Brain pericyte (primary cell): ENCODE data around the gene IL21R.

Experiments
- DNase-seq: peaks from one replicate; pipeline ENCODE4 v3.0.0-alpha.2; 2012; ENCODE audit warnings: low read depth, low spot score

Gene IL21R

DNA sequence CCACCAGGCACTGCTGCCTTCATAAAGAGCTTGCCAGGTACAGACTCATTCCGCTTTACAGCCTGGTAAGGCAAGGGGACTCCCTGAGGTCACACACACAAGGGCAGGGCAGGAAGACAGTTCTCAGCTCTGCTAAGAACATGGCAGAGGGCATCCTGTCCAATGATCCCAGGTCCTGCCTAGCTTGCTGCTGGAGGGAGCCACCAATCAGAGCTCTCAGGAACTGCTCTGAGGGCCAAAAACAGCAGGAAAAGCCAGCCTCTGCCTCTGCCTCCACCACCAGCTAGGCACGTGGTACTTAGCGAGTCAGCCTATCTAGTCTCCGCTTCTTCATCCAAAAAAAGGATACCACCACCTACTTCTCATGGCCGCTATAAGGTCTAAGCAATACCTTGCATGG, 81.7 kb downstream of the IL21R start:
- DNase-seq: no peak

DNA sequence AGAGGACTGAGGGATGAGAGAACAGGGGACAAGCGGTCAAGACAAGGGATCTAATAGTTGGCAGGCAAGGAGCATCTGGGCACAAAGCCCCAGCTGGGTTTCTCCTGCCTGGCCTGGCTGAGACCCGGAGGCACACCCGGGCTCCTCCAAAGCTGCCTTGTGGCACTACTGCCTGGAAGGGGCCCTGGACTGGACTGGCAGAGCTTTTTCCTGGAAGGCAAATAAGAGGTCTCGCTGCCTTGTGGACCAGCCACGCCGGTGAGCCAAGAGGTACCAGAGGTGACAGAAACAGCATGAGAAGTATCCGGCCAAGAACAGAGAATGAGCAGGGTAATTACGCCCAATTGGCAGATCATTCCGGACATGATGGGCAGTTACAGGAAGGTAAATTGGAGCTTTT, 83.2 kb downstream of the IL21R start:
- DNase-seq: no peak

DNA sequence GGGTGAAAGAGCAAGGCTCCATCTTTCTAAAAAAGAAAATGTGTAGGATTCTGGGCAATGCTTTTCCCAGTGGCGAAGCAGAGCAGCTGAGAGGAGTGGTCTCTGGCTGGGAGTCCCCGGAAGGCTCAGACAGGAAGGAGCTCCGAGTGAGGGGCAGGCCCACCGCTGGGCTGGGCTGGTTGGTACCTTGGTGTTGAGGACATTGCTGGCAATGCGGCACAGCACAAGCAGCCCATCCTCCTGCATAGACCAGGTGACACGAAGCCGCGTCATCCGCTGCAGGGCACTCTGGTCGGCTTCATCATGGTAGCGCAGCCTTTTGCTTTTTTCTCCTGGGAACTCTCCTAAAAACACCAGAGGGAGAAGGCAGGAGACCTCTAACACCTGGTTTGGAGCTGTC, 83.8 kb downstream of the IL21R start:
- no peak for DNase-seq

DNA sequence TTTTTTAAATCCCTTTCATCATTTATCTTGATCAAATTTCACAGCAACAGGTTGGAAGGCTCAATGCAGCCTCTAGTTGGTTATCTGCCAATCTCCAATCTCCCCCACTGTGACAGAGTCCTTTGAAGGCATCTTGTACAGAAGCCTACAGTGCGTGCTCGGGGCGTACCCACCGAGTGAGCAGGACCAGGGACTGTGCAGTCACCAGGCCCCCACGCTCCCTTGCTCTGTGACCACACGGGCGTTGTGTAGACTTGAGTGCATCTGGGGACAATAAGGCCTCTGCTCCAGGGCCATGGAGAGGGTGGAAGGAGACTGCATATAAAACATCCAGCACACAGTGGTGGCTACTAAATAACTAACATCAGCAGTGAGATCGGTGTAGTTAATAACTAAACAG, 84.4 kb downstream of the IL21R start:
- no peak for DNase-seq

DNA sequence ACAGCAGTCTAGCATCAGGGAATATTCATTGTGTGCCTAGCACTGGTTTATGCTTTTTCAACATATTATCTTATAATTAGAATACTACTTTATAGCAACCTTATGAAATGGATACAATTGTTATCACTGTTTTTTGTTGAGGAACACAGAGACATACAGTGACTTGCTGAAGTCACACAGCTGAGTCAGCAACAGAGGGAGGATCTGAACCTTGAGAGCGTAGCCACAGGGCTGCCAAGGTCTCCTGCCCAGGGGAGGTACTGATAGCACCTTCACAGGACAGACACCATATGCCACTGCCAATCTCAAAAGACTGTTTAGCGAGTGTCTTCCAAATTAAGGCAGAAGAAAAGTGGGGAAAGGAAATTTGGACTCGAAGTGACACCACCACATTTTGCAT, 84.8 kb downstream of the IL21R start:
- DNase-seq: no peak

DNA sequence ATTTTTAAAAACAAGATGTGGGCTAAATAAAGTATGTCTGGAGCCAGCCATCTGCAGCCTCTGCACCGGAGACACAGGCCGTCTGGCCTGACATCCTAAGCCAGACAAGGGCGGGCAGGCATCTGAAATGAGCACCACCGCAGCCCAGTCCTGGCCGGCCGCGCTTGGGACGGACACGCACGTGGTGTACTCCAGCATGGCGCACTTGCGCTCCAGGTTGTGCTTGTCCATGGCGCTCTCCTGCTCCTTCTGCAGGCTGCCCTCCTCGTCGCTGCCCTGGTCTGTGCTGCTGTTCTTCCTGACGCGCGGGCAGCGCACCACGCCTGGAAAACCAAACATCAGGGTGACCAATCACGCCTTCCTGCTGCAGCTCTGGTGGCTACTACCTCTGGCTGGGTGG, 87.4 kb downstream of the IL21R start:
- no peak for DNase-seq

DNA sequence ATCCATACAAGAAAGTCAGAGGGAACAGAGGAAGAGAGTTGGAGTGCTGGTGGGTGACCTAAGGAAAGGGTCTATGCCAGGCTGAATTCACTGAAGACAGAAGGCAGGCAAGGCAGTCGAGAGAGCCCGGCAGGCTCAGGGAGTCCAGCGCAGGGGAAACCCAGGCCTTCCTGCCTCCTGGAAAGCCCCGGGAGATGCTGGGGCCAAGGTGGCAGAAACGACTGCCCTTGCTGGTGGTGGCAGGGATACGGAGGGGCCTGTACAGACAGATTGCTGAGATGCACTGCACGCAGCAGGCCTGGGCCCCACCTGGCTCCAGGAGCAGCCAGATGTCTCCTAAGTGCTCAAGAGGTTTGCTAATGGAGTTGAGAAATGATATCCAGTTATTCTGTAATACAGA, 87.9 kb downstream of the IL21R start:
- no peak for DNase-seq

DNA sequence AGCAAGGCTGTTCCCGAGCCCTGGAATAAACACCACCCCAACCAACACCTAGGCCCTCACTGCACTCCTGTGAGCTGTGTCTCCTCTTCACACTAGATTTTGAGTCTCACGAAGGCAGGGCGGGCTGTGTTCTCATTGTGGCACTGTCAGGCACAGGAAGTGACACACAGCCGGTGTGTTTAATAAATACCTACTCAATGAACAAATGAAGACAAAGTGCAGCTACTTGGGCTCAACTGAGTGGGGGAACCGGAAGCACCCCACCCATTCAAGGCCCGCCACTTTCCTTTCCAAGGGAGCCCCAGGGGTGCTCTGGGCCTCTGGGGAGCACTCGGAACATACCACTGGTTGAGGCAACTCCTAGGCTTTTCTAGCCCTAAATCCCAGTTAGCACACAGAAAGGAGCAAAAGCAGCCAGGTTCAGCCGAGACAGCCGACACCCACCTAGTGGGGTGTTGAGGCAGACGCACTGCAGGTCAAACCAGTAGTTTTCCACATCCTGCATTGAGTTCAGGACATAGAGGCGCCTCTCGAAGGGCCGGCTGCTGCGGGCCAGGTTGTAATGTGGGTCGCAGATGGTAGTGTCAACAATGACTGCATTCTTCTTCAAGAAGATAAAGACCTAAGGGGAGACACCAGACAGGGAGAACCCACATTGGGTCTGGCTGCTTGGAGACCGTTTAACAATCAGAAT, 90.1 kb downstream of the IL21R start:
- DNase-seq: no peak

DNA sequence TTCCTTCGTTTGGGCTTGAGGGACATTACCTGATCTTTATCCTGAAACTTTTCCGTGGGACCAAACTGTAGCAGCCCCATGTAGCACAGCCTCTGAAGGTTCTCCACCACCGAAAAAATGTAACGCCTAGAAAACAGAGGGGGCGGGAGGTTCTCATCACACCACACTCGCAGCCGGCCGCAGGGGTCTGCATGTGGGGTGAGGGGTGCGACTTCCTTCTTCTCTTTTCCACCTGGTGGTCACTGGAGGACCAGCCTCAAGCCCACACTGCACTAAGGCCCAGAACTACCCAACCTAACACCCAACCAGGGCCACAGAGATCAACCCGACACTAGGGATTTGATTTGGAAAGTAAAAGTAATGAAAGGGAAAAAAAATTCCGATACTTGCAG, 90.6 kb downstream of the IL21R start:
- no peak for DNase-seq

DNA sequence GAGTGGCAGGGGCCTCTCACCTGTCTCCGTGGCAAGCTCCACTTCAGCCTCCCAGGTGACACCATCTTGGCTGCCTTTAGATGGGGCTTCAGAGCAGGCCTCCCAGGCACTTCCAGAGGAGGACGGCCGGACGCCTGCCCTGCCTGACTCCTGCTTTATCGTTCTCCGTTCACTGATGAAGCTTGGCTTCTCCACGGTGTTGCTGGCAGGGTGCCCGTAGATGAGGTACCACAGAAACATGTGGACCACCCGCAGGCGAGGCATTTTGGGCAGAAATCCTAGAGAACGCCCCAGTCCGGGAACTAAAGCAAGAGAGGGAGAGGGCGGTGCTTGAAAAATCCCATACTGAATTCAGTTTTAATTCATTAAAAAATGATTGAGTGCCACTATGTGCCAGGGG, 93.2 kb downstream of the IL21R start:
- DNase-seq: no peak

DNA sequence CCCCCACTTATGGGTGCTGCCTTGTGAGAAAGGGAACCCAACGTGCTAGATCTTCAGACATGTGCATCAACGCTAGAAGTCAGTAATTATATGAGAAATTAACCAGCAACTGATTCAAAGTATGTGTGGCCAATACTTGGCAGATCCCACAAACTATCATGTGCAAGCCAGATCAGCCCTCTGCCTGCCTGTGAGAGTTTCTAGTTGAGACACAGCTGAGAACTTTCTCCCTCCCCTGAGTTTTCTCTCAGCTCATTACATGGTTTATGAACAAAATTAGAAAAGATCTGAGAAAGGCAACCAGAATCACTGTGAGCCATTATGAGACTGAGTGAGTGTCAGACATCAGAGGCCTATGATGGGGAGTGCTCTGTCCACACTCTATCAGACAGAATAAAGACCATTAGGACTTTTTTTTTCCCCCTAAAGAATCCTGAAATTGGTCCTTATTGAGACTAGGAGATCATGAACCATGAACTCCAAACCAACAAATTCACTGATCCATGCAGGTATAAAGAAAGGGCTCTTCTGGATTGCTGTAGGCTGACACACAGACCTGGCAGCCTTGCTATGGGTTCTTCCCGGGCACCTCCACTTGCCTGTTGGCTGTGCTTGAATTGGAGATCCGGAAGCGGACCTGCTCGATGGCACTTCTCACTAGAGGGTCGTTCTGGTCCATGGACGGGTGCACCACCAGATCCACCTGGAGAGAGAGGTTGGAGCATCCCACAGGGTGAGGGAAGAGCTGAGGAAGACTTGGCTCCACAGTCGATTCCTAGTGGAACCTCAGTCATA, 96.3 kb downstream of the IL21R start:
- no peak for DNase-seq

DNA sequence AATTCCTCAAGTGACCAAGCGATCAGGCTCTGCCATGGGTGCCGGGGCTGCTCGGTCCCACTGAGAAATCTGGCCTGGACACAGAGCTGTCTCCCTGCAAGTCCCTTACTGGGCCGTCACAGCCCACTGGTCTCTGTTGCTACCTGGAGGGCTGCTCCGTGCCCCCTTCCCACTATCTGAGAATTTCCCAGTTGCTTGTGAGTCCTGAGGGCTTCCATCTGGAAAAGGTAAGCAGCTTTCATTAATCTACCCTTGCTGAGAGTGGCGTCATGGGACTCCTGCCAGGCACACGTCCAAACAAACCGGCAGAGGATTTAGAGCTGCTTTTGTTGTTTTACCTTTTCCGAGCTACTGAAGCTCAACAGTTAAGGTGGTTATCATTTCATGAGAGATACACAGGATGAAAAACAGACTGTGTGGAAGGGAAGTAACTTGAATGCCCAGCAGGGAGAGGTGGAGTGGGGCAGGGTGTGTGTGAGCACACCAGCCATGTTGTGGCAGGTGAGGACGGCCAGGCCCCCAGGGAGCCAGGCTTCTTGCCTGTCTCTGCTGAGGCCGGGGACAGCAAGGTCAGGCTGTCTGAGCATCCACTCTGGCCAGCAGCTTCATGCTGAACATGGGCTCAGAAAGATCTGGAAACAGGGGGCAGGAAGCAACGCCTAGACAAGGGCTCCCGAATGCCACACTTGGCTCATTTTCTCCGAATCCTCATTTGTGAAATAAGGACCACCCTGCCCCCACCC, 97.1 kb downstream of the IL21R start:
- no peak for DNase-seq

DNA sequence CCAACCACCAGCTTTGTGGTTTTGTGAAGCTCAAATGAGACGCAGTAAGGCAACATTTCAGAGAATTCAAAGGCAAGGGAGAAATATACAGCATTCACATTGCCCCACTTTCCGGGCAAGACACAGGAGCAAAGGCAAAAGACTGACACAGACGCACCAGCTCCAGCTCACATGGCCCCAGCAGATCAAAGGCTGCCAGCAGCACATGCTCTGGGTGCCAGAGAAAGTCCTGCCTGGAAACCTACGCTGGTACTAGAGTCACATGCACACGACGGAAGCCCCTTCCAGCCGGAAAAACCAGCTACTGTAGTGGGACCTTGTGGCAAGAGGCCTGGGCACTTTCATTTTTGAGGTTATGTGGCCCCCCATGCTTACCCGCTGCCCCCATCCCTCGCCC, 97.7 kb downstream of the IL21R start:
- no peak for DNase-seq

DNA sequence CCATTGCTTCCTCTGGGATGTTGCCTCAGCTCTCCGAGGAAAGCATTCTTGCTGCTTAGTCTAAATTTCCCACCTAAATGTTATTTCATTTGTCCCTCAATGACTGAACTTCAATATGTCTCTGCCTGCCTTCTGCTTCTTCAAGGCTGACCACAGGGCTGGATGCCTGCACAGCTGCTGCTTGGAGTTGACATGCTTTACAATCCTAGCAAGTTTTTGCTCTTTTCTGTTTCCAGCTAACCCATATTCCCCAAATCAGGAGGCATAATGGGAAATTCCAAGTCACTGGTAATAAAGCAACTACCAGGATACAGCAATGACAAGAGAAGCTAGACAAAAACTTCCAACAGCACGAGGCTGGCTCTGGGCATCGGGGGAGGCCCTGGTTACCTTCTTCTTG, 98.8 kb downstream of the IL21R start:
- DNase-seq: no peak
